IMR-90 (cell line): ENCODE data around the gene CABCOCO1. TPM values are rescaled to one million over a fixed set of nuclear protein-coding genes. Genes with fewer than 3 reads are reported as not detected.

Experiments
- ATAC-seq: fragments of 200-7000 bp; cut with Tn5 transposase; 2 replicates; pipeline ENCODE4 v1.9.1; 2020; ENCODE audit warnings: low read depth, mild to moderate bottlenecking, moderate library complexity
- BruUV-seq: library from RNA; stranded (reverse); fragments of 400-500 nt; replicated peaks from 2 replicates; lab custom pipeline; 2021; lab: Mats Ljungman, UMichigan
- CTCF ChIA-PET: fragments of 300-600 bp; formaldehyde crosslinking; extraction: SDS; loops from one replicate; lab custom pipeline; 2021; ENCODE audit warnings: antibody characterized with exemption; lab: Yijun Ruan, JAX
- POLR2A ChIA-PET: fragments of 300-600 bp; sonication (Branson Sonifier 250); formaldehyde crosslinking; loops from one replicate; lab custom pipeline; 2022; ENCODE audit warnings: antibody characterized with exemption; ENCODE audit not compliant: unreplicated experiment; lab: Charles Lee
- DNase-seq: peaks from one replicate; pipeline ENCODE4 v3.0.0; 2013
- H2AFZ ChIP-seq: replicated peaks from 2 replicates; pipeline ENCODE3; 2013; ENCODE audit warnings: low read length, mild to moderate bottlenecking; ENCODE audit not compliant: poor library complexity
- H2AK5ac ChIP-seq: 2 replicates; pipeline ENCODE4 v1.6.1; 2013; ENCODE audit warnings: low read depth, low read length, inconsistent platforms
- H2AK9ac ChIP-seq: replicated peaks from 2 replicates; pipeline ENCODE3; 2013; ENCODE audit warnings: mild to moderate bottlenecking, low read depth, low read length, moderate library complexity; ENCODE audit not compliant: poor library complexity
- H2BK120ac ChIP-seq: 2 replicates; pipeline ENCODE4 v1.6.1; 2013; ENCODE audit warnings: low read depth, low read length, inconsistent platforms
- H2BK15ac ChIP-seq: 3 replicates; pipeline ENCODE4 v1.6.1; 2013; ENCODE audit warnings: low read depth, low read length, inconsistent platforms
- H2BK20ac ChIP-seq: 2 replicates; pipeline ENCODE4 v1.6.1; 2013; ENCODE audit warnings: low read depth, mild to moderate bottlenecking, inconsistent platforms, low read length, moderate library complexity
- H2BK5ac ChIP-seq: 2 replicates; pipeline ENCODE4 v1.6.1; 2013; ENCODE audit warnings: mild to moderate bottlenecking, low read depth, low read length, inconsistent platforms; ENCODE audit not compliant: poor library complexity, severe bottlenecking
- H3K14ac ChIP-seq: replicated peaks from 2 replicates; pipeline ENCODE4 v1.6.1; 2013; ENCODE audit warnings: low read depth, low read length, inconsistent platforms
- H3K18ac ChIP-seq: 2 replicates; pipeline ENCODE4 v1.6.1; 2013; ENCODE audit warnings: low read depth, low read length, control low read depth
- H3K23ac ChIP-seq: 2 replicates; pipeline ENCODE4 v1.6.1; 2013; ENCODE audit warnings: low read depth, low read length, inconsistent platforms
- H3K27ac ChIP-seq: 2 replicates; pipeline ENCODE4 v1.5.1; 2013; ENCODE audit warnings: mild to moderate bottlenecking, control low read depth, low read length; ENCODE audit not compliant: insufficient read depth
- H3K27me3 ChIP-seq: 2 replicates; pipeline ENCODE4 v1.6.1; 2013; ENCODE audit warnings: low read length; ENCODE audit not compliant: control insufficient read depth, insufficient read depth
- H3K36me3 ChIP-seq: 2 replicates; pipeline ENCODE4 v1.6.1; 2013; ENCODE audit warnings: low read length, mixed read lengths; ENCODE audit not compliant: control insufficient read depth, insufficient read depth
- H3K4ac ChIP-seq: 2 replicates; pipeline ENCODE4 v1.6.1; 2013; ENCODE audit warnings: low read depth, low read length, inconsistent platforms
- H3K4me1 ChIP-seq: 2 replicates; pipeline ENCODE4 v1.6.1; 2013; ENCODE audit warnings: low read length, mixed read lengths; ENCODE audit not compliant: control insufficient read depth, insufficient read depth
- H3K4me2 ChIP-seq: 2 replicates; pipeline ENCODE4 v1.6.1; 2013; ENCODE audit warnings: low read depth, mild to moderate bottlenecking, control low read depth, low read length, moderate library complexity
- H3K4me3 ChIP-seq: 2 replicates; pipeline ENCODE4 v1.5.1; 2013; ENCODE audit warnings: low read depth, mild to moderate bottlenecking, control low read depth, low read length, moderate library complexity; ENCODE audit not compliant: insufficient read depth
- H3K56ac ChIP-seq: 2 replicates; pipeline ENCODE4 v1.6.1; 2013; ENCODE audit warnings: low read length, inconsistent platforms; ENCODE audit not compliant: insufficient read depth; ENCODE audit errors: extremely low read depth
- H3K79me1 ChIP-seq, 2 experiments: 2 replicates each; pipeline ENCODE4 v1.6.1; 2013; ENCODE audit warnings: low read length in 2 of 2, inconsistent platforms in 1 of 2, low read depth in 1 of 2
- H3K9ac ChIP-seq: 2 replicates; pipeline ENCODE4 v1.6.1; 2013; ENCODE audit warnings: low read depth, low read length, control low read depth
- H3K9me1 ChIP-seq: 2 replicates; pipeline ENCODE4 v1.6.1; 2013; ENCODE audit warnings: low read length, inconsistent platforms; ENCODE audit not compliant: insufficient read depth
- H3K9me3 ChIP-seq: 2 replicates; pipeline ENCODE4 v1.6.1; 2013; ENCODE audit warnings: low read length; ENCODE audit not compliant: control insufficient read depth, insufficient read depth
- H4K20me1 ChIP-seq: 2 replicates; pipeline ENCODE4 v1.6.1; 2013; ENCODE audit warnings: low read length, inconsistent platforms; ENCODE audit not compliant: insufficient read depth
- H4K5ac ChIP-seq: 2 replicates; pipeline ENCODE4 v1.6.1; 2013; ENCODE audit warnings: mild to moderate bottlenecking, low read depth, low read length, control low read depth
- H4K8ac ChIP-seq, 2 experiments: 2 replicates each; pipeline ENCODE4 v1.6.1; 2013; ENCODE audit warnings: low read depth in 2 of 2, low read length in 2 of 2, control low read depth in 1 of 2, inconsistent platforms in 1 of 2
- H4K91ac ChIP-seq: 2 replicates; pipeline ENCODE4 v1.6.1; 2013; ENCODE audit warnings: low read depth, low read length, inconsistent platforms; ENCODE audit not compliant: insufficient read depth
- BHLHE40 ChIP-seq: fragments of 150-350 bp; IDR thresholded peaks from 2 replicates; pipeline ENCODE4 v1.6.1; 2016; ENCODE audit warnings: mild to moderate bottlenecking, low read depth, low read length
- CEBPB ChIP-seq: IDR thresholded peaks from 2 replicates; pipeline ENCODE4 v1.6.1; 2012; ENCODE audit warnings: low read depth, low read length, improper control_type of control experiment
- CHD1 ChIP-seq: IDR thresholded peaks from 2 replicates; pipeline ENCODE4 v1.6.1; 2012; ENCODE audit warnings: low read depth, low read length, improper control_type of control experiment
- CTCF ChIP-seq: conservative IDR thresholded peaks from 2 replicates; pipeline ENCODE4 v1.5.1; 2012; ENCODE audit warnings: mild to moderate bottlenecking, low read depth, low read length, improper control_type of control experiment
- ELK1 ChIP-seq: fragments of 150-350 bp; IDR thresholded peaks from 2 replicates; pipeline ENCODE4 v1.6.1; 2016; ENCODE audit warnings: low read depth, mild to moderate bottlenecking, low read length, moderate library complexity, borderline replicate concordance
- FOS ChIP-seq: fragments of 150-350 bp; IDR thresholded peaks from 2 replicates; pipeline ENCODE4 v1.6.1; 2016; ENCODE audit warnings: low read depth, low read length
- MAFK ChIP-seq: IDR thresholded peaks from 2 replicates; pipeline ENCODE4 v1.6.1; 2012; ENCODE audit warnings: low read depth, low read length, improper control_type of control experiment
- MAZ ChIP-seq: IDR thresholded peaks from 2 replicates; pipeline ENCODE4 v1.6.1; 2012; ENCODE audit warnings: low read depth, mild to moderate bottlenecking, low read length, improper control_type of control experiment, moderate library complexity, borderline replicate concordance
- NFE2L2 ChIP-seq: fragments of 150-350 bp; IDR thresholded peaks from 2 replicates; pipeline ENCODE4 v1.6.1; 2016; ENCODE audit warnings: low read depth, mild to moderate bottlenecking, low read length
- POLR2A ChIP-seq: IDR thresholded peaks from 2 replicates; pipeline ENCODE4 v1.6.1; 2012; ENCODE audit warnings: mild to moderate bottlenecking, low read depth, low read length
- RAD21 ChIP-seq: IDR thresholded peaks from 2 replicates; pipeline ENCODE4 v1.6.1; 2012; ENCODE audit warnings: low read length, improper control_type of control experiment
- RCOR1 ChIP-seq: IDR thresholded peaks from 2 replicates; pipeline ENCODE4 v1.6.1; 2012; ENCODE audit warnings: mild to moderate bottlenecking, low read length, improper control_type of control experiment; ENCODE audit not compliant: insufficient replicate concordance
- RFX5 ChIP-seq: IDR thresholded peaks from 2 replicates; pipeline ENCODE4 v1.8.0; 2012; ENCODE audit warnings: low read depth, mild to moderate bottlenecking, low read length, moderate library complexity
- SMC3 ChIP-seq: fragments of 150-350 bp; IDR thresholded peaks from 2 replicates; pipeline ENCODE4 v1.6.1; 2016; ENCODE audit warnings: low read depth, mild to moderate bottlenecking, antibody characterized with exemption, low read length, moderate library complexity
- USF2 ChIP-seq: fragments of 150-350 bp; IDR thresholded peaks from 2 replicates; pipeline ENCODE4 v1.6.1; 2017; ENCODE audit warnings: mild to moderate bottlenecking, antibody characterized with exemption, low read length, low read depth
- WGBS, 2 experiments: methylation state at CpG; one replicate each; pipeline versions ENCODE4 v1.1.5 to v1.1.7; 2013; ENCODE audit warnings: missing lambda C conversion rate in 2 of 2; ENCODE audit not compliant: insufficient read length in 1 of 2; ENCODE audit errors: extremely low coverage in 2 of 2; 5-methylcytosine and 5-hydroxymethylcytosine counted together
- dilution Hi-C: fragments of 300-500 bp; cut with HindIII; formaldehyde crosslinking; loops from one replicate; pipeline ENCODE4 v1.14.3; 2018; ENCODE audit warnings: low sequenced_read_pairs; ENCODE audit not compliant: unreplicated experiment
- in situ Hi-C: fragments of 300-500 bp; cut with MboI; formaldehyde crosslinking; loops from 3 replicates; pipeline ENCODE4 v1.14.3; 2019; ENCODE audit warnings: low sequenced_read_pairs, inconsistent platforms, mixed read lengths
- intact Hi-C: fragments of 100-400 bp; cut with micrococcal nuclease; formaldehyde crosslinking; loops from 2 replicates; pipeline ENCODE4 v1.10.0; 2022
- polyA plus RNA-seq, 3 experiments: library from polyadenylated mRNA; depleted of rRNA; stranded (reverse); fragments of >200 nt; gene quantifications; 2 replicates each; pipeline ENCODE4 v1.2.3, GENCODE V29; 2012; ENCODE audit warnings: low replicate concordance in 1 of 3
- total RNA-seq: library from RNA; depleted of rRNA; stranded (reverse); fragments of >200 nt; gene quantifications from 2 replicates; pipeline ENCODE4 v1.2.3, GENCODE V29; 2012

CABCOCO1 gene
- total and polyA plus RNA-seq, 2 of the 4 experiments (the other 2 are of a cell fraction) = 0.18 to 0.31 TPM

GRCh38 chr10:61613665-61614064, 49.1 kb upstream of the CABCOCO1 start:
- in situ Hi-C loops = no loop called here
- BruUV-seq = no TSS peak
- no peak overlapping the region for H3K9ac ChIP-seq
- no peak overlapping the region for H2BK120ac ChIP-seq
- H4K8ac ChIP-seq = no peak overlapping the region
- H3K14ac ChIP-seq = no peak overlapping the region
- no peak overlapping the region for H2AFZ ChIP-seq
- intact Hi-C loops = no loop called here
- no peaks in the 10 kb centered on the region for H3K9me3 ChIP-seq
- H2BK15ac ChIP-seq = no peak overlapping the region
- DNase-seq = no peak
- no peak overlapping the region for H2AK5ac ChIP-seq
- no peak for ATAC-seq
- no peaks in the 10 kb centered on the region for H3K79me1 ChIP-seq
- no peak overlapping the region for H4K91ac ChIP-seq
- H3K27me3 ChIP-seq = no peaks in the 10 kb centered on the region
- H2AK9ac ChIP-seq = no peak overlapping the region
- H3K9me1 ChIP-seq = no peaks in the 10 kb centered on the region
- H3K36me3 ChIP-seq = no peaks in the 10 kb centered on the region
- no peak overlapping the region for H3K18ac ChIP-seq
- no peak overlapping the region for H3K23ac ChIP-seq
- dilution Hi-C loops = no loop called here
- H4K5ac ChIP-seq = no peak overlapping the region
- CTCF ChIA-PET = interaction anchor here (1.0 kb wide), 1 partner anchor 19 kb away, joined by 3 read pairs; no protein-coding TSS in a partner anchor
- TF ChIP-seq SMC3 (no peak), CHD1 (no peak), RAD21 (no peak), CEBPB (no peak), ELK1 (no peak), MAZ (no peak), RCOR1 (no peak), NFE2L2 (no peak), POLR2A (no peak), USF2 (no peak), CTCF (no peak), BHLHE40 (no peak), MAFK (no peak), RFX5 (no peak), FOS (no peak)
- H4K20me1 ChIP-seq = no peaks in the 10 kb centered on the region
- no peak overlapping the region for H3K4ac ChIP-seq
- no peak overlapping the region for H3K4me2 ChIP-seq
- no CpG with 5 or more reads among the region's 2 CpGs for WGBS, 2 experiments
- H3K4me1 ChIP-seq = peaks cover 2% of the 10 kb centered on the region; the same call in 1 of the 2 replicates
- H2BK5ac ChIP-seq = no peak overlapping the region
- no peak overlapping the region for H2BK20ac ChIP-seq
- H3K27ac ChIP-seq = no peak overlapping the region
- H3K56ac ChIP-seq = no peak overlapping the region
- POLR2A ChIA-PET = no interaction called here
- H3K4me3 ChIP-seq = no peak overlapping the region
